Inflammatory macrophage treated with lipopolysaccharide for 4 hours (primary cell): ENCODE results near the gene SYNGR3.
A peak's percentile ranks its signal among the peaks of the same experiment; 100 is the strongest.
"Not testable (repeated sequence)": the region's sequence is repeated elsewhere in the genome, so short reads cannot be mapped to it uniquely, and the experiment has no call there.

Source experiments
- DNase-seq: peaks from one replicate; pipeline ENCODE4 v3.0.0-alpha.2; 2020

SYNGR3 gene

DNA sequence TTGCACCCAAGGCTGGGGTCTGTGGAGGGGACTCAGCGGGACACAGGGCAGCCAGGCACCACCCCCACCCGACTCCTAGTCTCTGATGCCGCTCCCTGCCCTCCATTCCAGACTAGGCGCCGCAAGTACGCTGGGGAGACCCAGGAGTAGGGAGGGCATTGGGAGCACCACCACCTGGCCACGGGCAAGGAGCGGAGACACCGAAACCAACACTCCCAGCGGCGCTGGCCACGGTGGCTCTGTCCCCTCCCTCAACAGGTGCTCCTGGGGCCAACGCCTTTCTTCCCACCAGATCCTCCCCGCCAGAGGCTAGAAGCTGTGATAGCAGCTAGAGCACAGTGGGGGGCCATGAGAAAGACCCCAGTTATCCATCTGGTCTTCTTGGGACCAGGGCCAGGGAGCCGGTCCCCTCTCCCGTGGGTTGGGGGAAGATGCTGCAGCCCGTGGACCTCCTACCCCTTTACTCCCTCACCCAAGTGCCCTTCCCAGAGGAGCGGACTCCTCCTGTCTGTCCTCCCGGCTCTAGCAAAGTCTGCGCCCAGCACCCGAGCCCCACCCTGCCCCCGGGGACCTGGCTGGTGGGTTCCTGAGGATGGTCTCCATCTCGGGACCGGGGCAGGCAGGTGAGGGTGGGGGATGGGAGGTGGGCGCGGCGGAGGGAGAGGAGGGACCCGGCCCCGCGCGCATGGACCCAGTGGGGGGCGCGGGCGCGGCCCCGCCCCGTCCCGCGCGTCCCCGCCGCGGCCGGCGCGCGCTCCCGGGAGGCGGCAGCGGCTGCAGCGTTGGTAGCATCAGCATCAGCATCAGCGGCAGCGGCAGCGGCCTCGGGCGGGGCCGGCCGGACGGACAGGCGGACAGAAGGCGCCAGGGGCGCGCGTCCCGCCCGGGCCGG lies at the start of gene SYNGR3:
SYNGR3 (plus strand) TSS at position 762 of the 892 bp plus-strand sequence. CDS start 133 bp downstream, outside the sequence.
- DNase-seq = no peak

DNA sequence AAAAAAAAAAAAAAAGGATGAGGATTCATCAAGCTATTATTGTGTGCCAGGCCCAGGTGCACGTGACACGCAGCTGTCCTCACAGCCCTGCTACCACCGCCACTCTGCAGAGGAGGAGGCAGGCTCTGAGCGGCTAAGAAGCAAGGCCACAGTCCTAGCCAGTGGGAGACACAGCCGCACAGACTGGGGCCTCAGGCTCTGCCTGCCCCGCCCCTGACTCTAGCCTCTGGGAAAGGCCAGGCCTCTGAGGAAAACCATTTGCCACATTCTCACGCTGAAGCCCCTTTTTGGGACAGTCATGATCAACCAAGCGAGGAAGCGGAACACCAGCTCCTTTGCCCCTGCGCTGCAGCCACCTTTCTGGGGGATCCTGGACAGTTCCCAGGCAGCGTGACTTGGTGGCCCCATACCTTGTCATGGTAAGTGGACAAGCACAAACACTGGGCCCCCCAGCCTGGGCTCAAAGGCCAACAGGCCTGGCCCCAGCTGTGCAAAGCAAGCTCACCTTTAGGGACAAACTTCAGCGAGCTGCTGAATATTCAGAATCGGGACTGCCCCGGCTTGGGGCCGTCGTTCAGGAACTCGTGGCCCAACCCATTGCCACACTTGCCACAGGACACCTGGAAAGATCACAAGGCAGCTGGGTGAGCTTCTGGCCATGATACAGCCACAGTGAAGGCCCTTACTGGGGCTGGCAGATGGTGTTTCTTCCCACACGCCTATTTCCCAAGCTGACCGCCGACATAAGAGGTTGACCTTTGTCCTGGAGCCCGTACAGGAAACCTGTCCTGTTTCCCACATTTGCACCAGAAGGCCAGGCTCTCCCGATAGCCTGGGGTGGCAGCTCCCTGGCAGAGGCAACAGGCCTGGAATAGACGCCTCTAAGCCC lies 49.3 kb upstream of the SYNGR3 start:
- DNase-seq = no peak

- DNase-seq = no peak
Measured at GRCh38 chr16:1941162-1942046, 48.4 kb upstream of the SYNGR3 start.

DNA sequence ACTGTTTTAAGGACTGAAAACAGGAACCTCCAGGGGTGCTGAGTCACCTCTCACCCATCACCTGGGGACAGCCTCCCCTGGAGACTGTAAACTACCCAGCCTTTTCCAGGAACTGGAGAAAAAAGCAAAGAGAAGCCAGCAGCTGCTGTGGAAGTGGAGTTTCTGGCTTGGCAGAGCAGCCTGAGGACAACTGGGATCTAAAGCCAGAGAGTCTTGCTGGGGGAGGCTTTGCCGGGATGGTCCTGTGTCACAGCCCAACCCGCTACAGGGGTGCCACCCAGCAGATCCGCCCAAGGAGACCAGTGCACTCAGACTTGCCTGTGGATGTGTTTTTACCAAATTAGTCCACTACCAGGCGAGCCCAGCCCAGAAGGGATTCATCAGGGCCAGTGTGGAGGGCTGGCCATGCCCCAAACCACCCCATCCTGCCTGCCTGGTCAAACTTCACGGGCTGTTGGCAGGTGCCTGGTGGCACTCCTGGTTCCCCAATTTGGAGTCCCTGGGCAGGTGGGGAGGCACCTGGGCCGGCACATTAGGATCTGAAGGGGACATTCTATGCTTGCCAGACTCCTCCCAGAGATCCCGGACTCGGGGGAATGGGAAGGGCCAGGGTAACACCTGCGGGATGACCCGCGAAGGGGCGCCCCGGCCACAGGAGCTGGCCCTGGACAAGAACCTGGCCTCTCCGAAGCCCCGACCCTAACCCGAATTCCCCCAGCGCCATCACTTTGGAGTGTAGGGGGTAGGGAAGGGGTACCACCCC lies 47.5 kb upstream of the SYNGR3 start:
- peak; percentile 63 for DNase-seq

DNA sequence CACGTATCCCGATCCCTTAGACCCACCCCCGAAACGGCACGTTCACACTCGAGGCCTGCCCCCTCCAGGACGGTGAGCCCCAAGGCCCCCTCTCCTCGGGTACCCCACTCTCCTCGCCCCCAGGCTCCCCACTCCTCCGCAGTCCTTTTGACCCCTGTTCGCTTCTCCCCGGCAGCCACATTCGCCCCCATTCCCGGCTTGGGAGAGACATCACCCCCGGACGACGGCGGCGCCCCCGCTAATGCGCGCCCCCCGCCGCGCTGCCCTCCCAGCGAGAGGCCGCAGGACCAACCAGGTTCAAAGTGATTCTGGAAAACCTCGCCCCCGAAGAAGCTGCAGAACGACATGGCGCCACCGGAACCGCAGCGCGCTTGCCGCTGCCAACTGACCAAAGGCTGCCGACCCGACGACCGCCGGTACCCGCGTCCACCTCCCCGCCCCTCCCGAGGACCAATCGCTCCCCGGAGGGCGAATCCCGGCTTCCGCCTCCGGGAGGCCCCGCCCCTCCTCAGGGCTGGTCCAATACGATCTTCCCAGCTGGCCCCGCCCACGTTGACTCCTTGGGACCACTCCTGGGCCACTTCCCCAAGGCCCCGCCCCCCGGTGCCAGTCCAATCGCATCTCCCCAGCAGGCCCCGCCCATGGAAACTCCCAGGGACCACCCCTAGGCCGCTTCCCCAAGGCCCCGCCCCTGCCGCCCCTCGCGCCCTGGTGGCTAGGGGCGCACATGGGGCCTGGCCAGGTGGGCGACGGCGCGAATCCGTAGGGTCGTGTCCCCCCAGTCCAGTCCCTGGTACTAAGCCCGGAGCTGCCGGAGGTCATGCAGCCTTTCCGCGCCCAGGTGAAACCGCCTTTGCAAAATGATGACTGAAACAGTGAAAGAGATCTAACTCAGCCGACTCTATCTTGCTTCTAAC lies 46.7 kb upstream of the SYNGR3 start, which contains the start of gene MSRB1:
MSRB1 (minus strand) TSS at position 390 of the 917 bp plus-strand sequence; CDS start at position 347, 43 bp downstream.
- peak; percentile 100 for DNase-seq

DNA sequence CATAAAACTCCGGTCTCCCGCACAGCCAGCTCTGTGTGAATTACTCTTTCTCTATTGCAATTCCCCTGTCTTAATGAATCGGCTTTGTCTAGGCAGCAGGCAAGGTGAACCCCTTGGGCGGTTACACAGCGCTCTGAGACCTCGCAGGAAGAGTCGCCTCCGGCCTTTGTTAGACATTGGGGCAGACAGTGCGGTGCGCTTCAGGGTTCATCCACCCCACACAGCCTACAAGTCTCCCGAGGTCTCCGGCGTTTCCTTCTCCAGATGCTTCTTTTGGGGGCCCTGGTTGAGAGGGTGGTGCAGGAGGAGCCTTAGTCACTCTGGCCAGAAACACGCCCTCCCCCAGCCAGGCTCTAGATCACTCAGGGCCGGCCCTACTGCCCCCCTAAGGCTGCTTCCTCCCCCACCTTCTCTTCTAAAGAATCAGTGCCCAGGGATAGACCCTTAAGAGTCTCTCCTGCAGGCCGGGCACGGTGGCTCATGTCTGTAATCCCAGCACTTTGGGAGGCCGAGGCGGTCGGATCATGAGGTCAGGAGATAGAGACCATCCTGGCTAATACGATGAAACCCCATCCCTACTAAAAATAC lies 45.1 kb upstream of the SYNGR3 start:
- DNase-seq = no peak

DNA sequence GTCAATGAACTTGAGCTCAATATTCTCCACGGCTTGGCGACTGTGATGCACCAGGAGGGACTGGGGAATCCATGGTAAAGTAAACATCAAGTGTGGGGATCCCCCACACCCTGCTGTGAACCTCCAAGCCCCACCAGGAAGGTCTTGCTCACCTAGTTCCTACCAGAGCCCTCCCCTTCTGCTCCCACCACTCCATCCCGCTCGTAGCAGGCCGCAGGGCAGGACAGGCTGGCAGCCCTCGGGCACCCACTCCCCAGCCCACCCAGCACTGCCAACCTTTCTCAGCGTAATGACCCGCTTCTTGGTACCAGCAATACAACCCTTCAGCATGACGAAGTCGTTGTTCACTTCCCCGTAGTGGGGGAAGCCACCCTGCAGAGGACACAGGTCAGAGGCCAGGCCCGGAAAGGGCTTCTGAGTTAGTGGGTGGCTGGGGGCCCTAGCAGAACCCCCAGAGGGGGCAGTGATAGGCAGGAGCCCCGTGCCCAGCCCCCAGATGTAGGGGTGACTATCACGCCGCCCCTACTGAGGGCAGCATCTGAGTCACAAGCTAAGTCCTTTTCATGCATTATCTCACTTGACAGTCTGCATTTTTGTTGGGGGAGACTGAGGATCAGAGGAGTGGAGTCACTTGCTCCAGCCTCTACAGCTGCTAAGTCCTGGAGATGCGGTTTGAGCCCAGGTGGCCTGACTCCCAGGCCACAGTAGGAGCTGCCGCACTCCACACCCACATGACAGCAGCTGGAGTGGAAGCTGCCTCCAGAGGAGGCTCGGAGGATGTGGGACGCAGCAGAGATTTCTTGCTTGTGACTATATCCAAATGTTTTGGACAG lies 44.0 kb upstream of the SYNGR3 start:
- no peak for DNase-seq

GRCh38 chr16:1946495-1947368 lies 43.0 kb upstream of the SYNGR3 start:
- no peak for DNase-seq

- DNase-seq = no peak
Measured at GRCh38 chr16:1947369-1947670, 42.5 kb upstream of the SYNGR3 start.

- DNase-seq = no peak
Measured at GRCh38 chr16:1949507-1949906, 40.3 kb upstream of the SYNGR3 start.

DNA sequence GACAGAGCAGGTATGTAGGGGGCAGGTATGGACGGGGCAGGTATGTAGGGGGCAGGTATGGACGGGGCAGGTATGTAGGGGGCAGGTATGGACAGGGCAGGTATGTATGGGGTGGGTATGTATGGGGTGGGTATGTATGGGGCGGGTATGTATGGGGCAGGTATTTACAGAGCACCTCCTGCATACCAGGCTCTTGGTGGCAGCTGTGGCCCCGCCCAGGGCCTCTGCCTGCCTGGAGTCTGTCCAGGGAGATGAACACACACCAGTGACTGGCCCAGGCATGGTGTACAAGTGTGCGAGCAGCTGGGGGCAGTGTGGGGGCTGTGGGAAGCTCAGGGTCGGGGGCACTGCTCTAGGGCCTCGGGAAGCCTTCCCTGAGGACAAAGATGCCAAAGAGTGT lies 39.7 kb upstream of the SYNGR3 start:
- no peak for DNase-seq

GRCh38 chr16:1950559-1950958 lies 39.2 kb upstream of the SYNGR3 start:
- no peak for DNase-seq

- DNase-seq = no peak
Measured at GRCh38 chr16:1953734-1954133, 36.0 kb upstream of the SYNGR3 start.

GRCh38 chr16:1957434-1958142 lies 32.2 kb upstream of the SYNGR3 start:
- not testable (repeated sequence) for DNase-seq

GRCh38 chr16:1958143-1958491 lies 31.7 kb upstream of the SYNGR3 start:
- DNase-seq = not testable (repeated sequence)

GRCh38 chr16:1958715-1959268 lies 31.0 kb upstream of the SYNGR3 start:
- DNase-seq = no peak

- peak; percentile 94 for DNase-seq
Measured at GRCh38 chr16:1959269-1960039, 30.3 kb upstream of the SYNGR3 start, which contains the start of gene NDUFB10. TSS of gene NDUFB10 (plus strand) at chr16:1959538. CDS start at chr16:1959625, 87 bp downstream.
